GM19328 (cell line): ENCODE measurements around the gene FAXDC2.

Experiments
- ATAC-seq: cut with Tn5 transposase; IDR thresholded peaks from one replicate; pipeline ENCODE4 v1.9.1; 2021; ENCODE audit warnings: mild to moderate bottlenecking, moderate library complexity; ENCODE audit not compliant: unreplicated experiment

Gene FAXDC2

GRCh38 chr5:154802050-154802449 lies 48.4 kb downstream of the FAXDC2 start:
- no peak for ATAC-seq

DNA sequence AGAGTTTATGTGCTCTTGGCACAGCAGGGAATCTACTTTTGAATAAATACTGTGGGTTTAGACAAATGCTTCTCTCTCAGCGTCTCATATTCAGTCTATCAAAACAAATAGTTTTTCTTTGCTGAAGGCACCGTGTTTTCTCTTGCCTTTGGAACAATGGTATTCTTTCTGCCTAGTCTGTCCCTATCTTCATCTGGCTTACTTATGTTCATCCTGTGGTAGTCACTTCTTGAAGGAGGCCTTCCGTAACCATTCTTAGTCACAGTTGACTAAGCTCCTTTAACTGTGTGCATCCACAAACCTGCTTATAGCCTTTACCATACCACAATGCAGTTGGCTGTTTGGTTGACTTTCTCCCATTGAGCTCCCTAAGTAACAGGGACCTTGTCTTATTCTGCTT lies 49.3 kb downstream of the FAXDC2 start:
- ATAC-seq, result no peak

GRCh38 chr5:154800582-154800981 lies 49.8 kb downstream of the FAXDC2 start:
- ATAC-seq, result no peak

GRCh38 chr5:154797762-154798161 lies 52.6 kb downstream of the FAXDC2 start:
- ATAC-seq, result no peak

- no peak for ATAC-seq
Observed at GRCh38 chr5:154795235-154795596, 55.2 kb downstream of the FAXDC2 start.

GRCh38 chr5:154794525-154795234 lies 55.7 kb downstream of the FAXDC2 start:
- no peak for ATAC-seq

GRCh38 chr5:154793599-154794524 lies 56.5 kb downstream of the FAXDC2 start:
- ATAC-seq, result no peak

DNA sequence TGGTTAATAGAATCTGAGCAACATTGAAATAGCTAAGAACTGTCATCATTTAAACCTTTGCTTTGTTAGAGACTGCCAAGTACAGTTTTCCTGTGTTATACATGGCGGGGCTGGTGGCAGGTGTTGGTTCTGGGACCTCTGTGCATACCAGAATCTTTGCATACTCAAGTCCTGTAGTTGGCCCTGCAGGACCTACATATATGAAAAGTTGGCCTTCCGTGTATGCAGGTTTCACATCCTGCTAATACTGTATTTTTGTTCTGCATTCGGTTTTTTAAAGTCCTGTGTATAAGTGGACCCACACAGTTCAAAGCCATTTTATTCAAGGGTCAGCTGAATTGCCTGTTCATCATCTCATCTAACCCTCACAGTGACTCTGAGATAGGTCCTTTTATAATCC lies 58.9 kb downstream of the FAXDC2 start:
- ATAC-seq, result peak; percentile 61

DNA sequence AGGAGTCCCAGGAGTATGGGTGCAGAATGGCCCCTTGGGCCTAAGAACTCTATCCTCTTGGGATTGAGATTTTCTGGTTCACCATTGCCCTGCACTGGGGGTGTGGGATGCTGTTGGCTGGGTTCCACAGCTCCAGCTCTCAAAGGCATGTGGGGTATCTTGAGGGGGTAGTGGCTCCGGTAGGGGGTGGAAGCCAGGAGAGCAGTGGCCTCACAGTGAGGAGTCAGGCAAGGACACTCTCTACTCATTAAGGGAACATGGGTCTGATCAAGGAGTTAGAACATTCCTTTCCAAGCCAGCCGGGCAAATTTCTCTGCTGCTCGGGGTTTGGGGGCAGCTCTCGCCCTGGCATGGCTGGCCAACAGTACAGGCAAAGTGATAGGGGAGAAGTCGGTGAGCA lies 62.2 kb downstream of the FAXDC2 start:
- ATAC-seq, result no peak

- no peak for ATAC-seq
Observed at GRCh38 chr5:154786414-154786813, 64.0 kb downstream of the FAXDC2 start.

GRCh38 chr5:154784856-154785255 lies 65.5 kb downstream of the FAXDC2 start:
- ATAC-seq, result no peak

DNA sequence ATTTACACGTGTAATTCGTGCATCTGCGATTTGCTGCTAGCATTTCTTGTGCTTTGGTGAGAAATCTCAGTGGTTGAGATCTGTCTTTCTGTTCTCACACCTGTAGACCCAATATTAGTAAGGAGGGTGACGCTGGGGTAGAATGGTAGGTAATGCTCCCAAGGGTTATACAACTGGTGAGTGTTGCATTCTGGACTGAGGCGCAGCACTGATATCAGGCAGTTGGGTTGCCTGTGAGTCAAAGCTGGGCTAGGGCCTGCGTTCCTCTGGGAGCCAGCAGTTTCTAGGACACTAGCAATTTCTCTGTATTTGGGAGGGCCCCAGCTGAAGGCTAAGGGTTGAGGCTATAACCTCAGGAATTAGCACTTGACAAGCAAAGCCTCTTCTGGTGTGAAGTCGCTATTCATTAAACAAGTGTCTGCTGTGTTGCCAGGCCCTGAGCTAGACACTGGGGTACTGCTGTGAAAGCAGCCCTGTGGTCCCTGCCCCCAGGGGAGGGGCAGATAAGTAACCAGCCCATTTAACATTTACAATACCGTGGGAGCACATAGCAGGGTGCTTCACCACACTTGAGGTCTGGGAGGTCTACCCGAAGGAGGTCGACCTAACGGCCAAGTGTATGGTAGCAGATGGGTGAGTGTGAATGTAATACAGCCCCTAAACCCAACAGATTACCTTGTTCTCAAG lies 66.5 kb downstream of the FAXDC2 start:
- ATAC-seq, result peak; percentile 38

DNA sequence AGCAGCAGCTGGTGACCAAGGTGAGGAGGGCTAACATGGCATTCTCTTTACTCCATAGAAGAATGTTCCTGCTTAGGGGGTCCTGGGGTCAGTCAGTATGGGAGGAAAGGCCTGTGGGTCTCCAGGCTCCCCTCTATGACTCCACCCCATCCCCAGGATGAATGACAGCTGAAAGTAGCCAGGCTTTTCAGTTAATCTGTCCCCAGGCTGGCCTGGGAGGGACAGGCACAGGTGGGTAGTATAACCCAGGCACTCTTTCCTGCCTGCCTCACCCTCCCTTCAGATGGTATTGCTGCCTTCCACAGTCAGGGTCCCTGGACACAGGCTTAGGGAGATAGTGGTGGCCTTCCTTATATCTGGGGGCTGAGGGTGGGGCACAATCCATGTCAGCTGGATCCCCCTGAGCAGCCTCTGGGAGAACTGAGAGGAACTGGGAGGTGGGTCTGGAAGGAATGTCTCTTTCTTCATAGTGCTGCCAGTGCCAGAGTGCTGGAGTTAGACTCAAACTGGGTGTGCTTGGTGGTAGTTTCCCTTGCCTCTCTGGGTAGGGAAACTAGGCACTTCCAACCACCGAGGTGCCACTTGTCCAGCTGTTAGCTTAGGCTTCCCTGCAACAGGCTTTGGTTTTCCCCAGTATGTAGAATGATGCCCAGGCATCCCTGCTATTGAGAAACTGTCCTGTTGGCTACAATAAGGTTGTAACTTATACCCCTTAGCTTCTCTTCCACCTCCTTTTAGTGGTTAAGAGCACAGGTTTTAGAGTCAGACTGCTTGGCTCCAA lies 67.4 kb downstream of the FAXDC2 start:
- no peak for ATAC-seq

DNA sequence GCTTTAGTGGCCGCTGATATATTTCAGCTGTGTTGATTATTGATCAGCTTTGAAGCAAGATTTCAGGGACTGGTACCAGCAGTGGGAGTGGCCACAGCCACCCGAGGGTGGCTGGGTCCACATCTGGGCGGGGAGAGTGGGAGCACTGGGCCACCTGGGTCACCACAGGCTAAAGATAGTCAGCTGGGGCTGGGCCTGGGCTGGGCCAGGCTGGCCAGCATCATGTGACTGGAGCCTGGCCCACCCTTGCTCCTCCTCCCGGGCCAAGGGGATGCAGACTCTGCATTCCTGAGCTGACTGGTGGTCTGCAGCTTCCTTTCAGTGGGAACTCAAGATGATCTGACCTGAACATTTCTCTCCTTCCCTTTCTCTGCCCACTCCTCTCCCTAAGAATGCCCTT lies 68.1 kb downstream of the FAXDC2 start:
- no peak for ATAC-seq

- no peak for ATAC-seq
Observed at GRCh38 chr5:154780128-154780527, 70.3 kb downstream of the FAXDC2 start.

GRCh38 chr5:154779105-154779504 lies 71.3 kb downstream of the FAXDC2 start:
- ATAC-seq, result no peak

DNA sequence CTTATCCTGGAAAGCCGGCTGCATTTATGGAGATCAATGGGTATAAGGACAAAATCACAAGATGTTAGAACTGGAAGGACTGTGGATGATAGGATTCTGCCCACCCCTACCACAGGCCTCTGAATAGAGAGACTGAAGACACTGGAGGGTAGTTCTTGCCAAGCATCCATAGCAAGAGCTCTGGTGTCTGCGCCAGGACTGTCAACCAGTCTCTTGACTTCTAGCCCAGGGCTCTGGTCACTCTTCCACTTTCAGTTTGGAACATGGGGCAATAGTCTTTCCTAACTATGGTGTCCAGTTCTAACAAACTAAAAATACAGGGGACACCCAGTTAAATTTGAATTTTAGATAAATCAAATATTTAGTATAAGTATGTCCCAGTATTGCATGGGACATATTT lies 71.9 kb downstream of the FAXDC2 start:
- no peak for ATAC-seq

DNA sequence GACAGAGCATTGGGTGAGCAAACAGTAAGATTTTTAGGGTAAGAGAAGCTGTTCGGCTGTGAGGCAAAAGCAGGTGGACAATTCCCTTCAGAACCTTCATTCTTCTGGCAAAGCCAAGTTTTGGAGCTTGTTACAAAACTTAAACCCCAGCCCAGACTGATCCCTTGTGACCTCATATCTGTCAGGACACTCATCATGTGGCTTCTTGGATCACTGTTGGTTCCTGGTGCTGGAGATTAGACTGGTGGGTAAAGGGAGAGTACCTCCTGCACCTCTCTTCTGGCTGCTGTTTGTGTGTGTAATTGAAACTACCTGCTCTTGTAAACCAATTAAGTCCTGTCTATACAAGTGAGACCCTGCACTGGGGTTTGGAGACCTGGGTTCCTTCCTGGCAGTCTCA lies 74.2 kb downstream of the FAXDC2 start:
- ATAC-seq, result no peak

DNA sequence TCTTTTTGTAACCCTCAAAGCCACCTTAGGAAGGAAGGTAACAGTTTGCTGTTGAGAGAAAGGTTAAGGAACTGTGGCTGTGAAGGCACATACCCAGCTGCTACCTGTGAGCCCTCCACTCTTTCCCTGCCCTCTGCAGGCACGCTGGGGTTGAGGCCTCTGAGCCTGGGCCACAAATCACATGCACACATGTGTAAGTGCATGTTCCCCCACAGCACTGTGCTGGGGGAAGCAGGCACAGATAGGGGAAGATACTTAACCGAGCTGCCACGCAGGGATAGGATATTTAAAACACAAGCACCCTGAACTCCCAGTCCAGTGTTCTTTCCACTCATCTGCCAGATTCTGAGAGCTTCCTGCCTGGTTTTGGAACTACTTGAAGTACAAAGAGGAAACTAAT lies 77.1 kb downstream of the FAXDC2 start:
- ATAC-seq, result no peak

- no peak for ATAC-seq
Observed at GRCh38 chr5:154771383-154771901, 79.0 kb downstream of the FAXDC2 start.

GRCh38 chr5:154770111-154770510 lies 80.3 kb downstream of the FAXDC2 start:
- ATAC-seq, result peak; percentile 39
